Measurements from ENCODE around the gene NLRP12.

The NLRP12 gene

GRCh38 chr19:53812335-53812734 is 11.8 kb downstream of the NLRP12 start:
- no peak for DNase-seq (ENCODE audit: low spot score)
- in situ Hi-C loops (cut with MboI; ENCODE audit: low pct_unique_long_range_greater_than_20kb, low sequenced_read_pairs, unreplicated experiment) = no loop called here
- no peak for TF ChIP-seq CTCF (IDR thresholded peaks at IDR 0.05; ENCODE audit: extremely low read depth, insufficient read depth, missing control alignments)

GRCh38 chr19:53810891-53811290 is 13.2 kb downstream of the NLRP12 start:
- in situ Hi-C loops (cut with MboI; ENCODE audit: low pct_unique_long_range_greater_than_20kb, low sequenced_read_pairs, unreplicated experiment) = no loop called here
- no peak for TF ChIP-seq CTCF (IDR thresholded peaks at IDR 0.05; ENCODE audit: extremely low read depth, insufficient read depth, missing control alignments)

GRCh38 chr19:53810187-53810546 is 13.9 kb downstream of the NLRP12 start:
- DNase-seq (ENCODE audit: low spot score) = no peak
- no peak for TF ChIP-seq CTCF (IDR thresholded peaks at IDR 0.05; ENCODE audit: extremely low read depth, insufficient read depth, missing control alignments)
- in situ Hi-C loops (cut with MboI; ENCODE audit: low pct_unique_long_range_greater_than_20kb, low sequenced_read_pairs, unreplicated experiment) = no loop called here

More at GRCh38 chr19:53810891-53811290, 13.2 kb downstream of the NLRP12 start:
- DNase-seq (ENCODE audit: low spot score) = no peak

- DNase-seq (ENCODE audit: low spot score) = no peak
- TF ChIP-seq CTCF (IDR thresholded peaks at IDR 0.05; ENCODE audit: extremely low read depth, insufficient read depth, missing control alignments) = no peak
- in situ Hi-C loops (cut with MboI; ENCODE audit: low pct_unique_long_range_greater_than_20kb, low sequenced_read_pairs, unreplicated experiment) = no loop called here
Measured at GRCh38 chr19:53809518-53810186, 14.5 kb downstream of the NLRP12 start.

GRCh38 chr19:53808710-53809125 is 15.4 kb downstream of the NLRP12 start:
- TF ChIP-seq CTCF (IDR thresholded peaks at IDR 0.05; ENCODE audit: extremely low read depth, insufficient read depth, missing control alignments) = no peak
- in situ Hi-C loops (cut with MboI; ENCODE audit: low pct_unique_long_range_greater_than_20kb, low sequenced_read_pairs, unreplicated experiment) = no loop called here
- no peak for DNase-seq (ENCODE audit: low spot score)

GRCh38 chr19:53801257-53801656 is 22.9 kb downstream of the NLRP12 start:
- TF ChIP-seq CTCF (IDR thresholded peaks at IDR 0.05; ENCODE audit: extremely low read depth, insufficient read depth, missing control alignments) = no peak
- in situ Hi-C loops (cut with MboI; ENCODE audit: low pct_unique_long_range_greater_than_20kb, low sequenced_read_pairs, unreplicated experiment) = no loop called here
- DNase-seq (ENCODE audit: low spot score) = no peak
